GM12891 (cell line): ENCODE measurements around the gene KCNA10.

Experiments
- DNase-seq: peaks from one replicate; pipeline ENCODE4 v3.0.0; 2011; ENCODE audit warnings: low spot score; ENCODE audit not compliant: insufficient read length
- FAIRE-seq: peaks from 2 replicates; lab custom pipeline; 2011; peaks lifted over from hg19 to GRCh38; lab: Jason Lieb, UNC
- PAX5 ChIP-seq: IDR thresholded peaks from 2 replicates; pipeline ENCODE4 v1.6.1; 2011; ENCODE audit warnings: low read length, moderate library complexity, mild to moderate bottlenecking; ENCODE audit not compliant: insufficient read depth, severe bottlenecking
- POLR2A ChIP-seq: IDR thresholded peaks from 2 replicates; pipeline ENCODE4 v1.6.1; 2011; ENCODE audit warnings: low read depth, low read length, control low read depth
- POLR2AphosphoS5 ChIP-seq: IDR thresholded peaks from 2 replicates; pipeline ENCODE4 v1.6.1; 2011; ENCODE audit warnings: low read depth, low read length, control low read depth
- POU2F2 ChIP-seq: IDR thresholded peaks from 2 replicates; pipeline ENCODE4 v1.6.1; 2011; ENCODE audit warnings: low read depth, mild to moderate bottlenecking, control low read depth, low read length, moderate library complexity
- SPI1 ChIP-seq: IDR thresholded peaks from 2 replicates; pipeline ENCODE4 v1.6.1; 2011; ENCODE audit warnings: low read depth, low read length, control low read depth
- TAF1 ChIP-seq: IDR thresholded peaks from 2 replicates; pipeline ENCODE4 v1.6.1; 2011; ENCODE audit warnings: low read depth, low read length, control low read depth

Gene KCNA10

GRCh38 chr1:110554871-110555801, 36.2 kb upstream of the KCNA10 start:
- DNase-seq = peak; percentile 59
- peak; percentile 54 for FAIRE-seq
- TF ChIP-seq POLR2A (no peak), POLR2AphosphoS5 (no peak), TAF1 (no peak)

GRCh38 chr1:110551278-110551809, 32.4 kb upstream of the KCNA10 start:
- FAIRE-seq (no peak), DNase-seq (no peak)
- TF ChIP-seq SPI1 (no peak), POLR2AphosphoS5 (no peak), PAX5 (no peak), TAF1 (no peak), POU2F2 (no peak), POLR2A (no peak)

GRCh38 chr1:110549831-110550230, 30.9 kb upstream of the KCNA10 start:
- TF ChIP-seq TAF1 = no peak
- no peak for TF ChIP-seq POLR2A
- TF ChIP-seq SPI1 = no peak
- TF ChIP-seq PAX5 = no peak
- TF ChIP-seq POU2F2 = no peak
- FAIRE-seq (no peak), DNase-seq (no peak)

GRCh38 chr1:110548381-110548780, 29.4 kb upstream of the KCNA10 start:
- TF ChIP-seq SPI1 (no peak), POLR2A (no peak), POLR2AphosphoS5 (no peak), TAF1 (no peak), PAX5 (no peak), POU2F2 (no peak)
- no peak for FAIRE-seq
- no peak for DNase-seq

- no peak for TF ChIP-seq POU2F2
- no peak for TF ChIP-seq TAF1
- TF ChIP-seq SPI1 = no peak
- TF ChIP-seq POLR2AphosphoS5 = no peak
- TF ChIP-seq PAX5 = no peak
- TF ChIP-seq POLR2A = no peak
- FAIRE-seq (no peak), DNase-seq (no peak)
These were observed 28.0 kb upstream of the KCNA10 start for GRCh38 chr1:110547017-110547416.

GRCh38 chr1:110545492-110545891, 26.5 kb upstream of the KCNA10 start:
- no peak for DNase-seq
- FAIRE-seq = no peak
- TF ChIP-seq POLR2AphosphoS5 (no peak), SPI1 (no peak), TAF1 (no peak), POU2F2 (no peak), PAX5 (no peak), POLR2A (no peak)

GRCh38 chr1:110544753-110545152, 25.8 kb upstream of the KCNA10 start:
- TF ChIP-seq TAF1 = no peak
- TF ChIP-seq POLR2AphosphoS5 = no peak
- TF ChIP-seq POLR2A = no peak
- TF ChIP-seq PAX5 = no peak
- TF ChIP-seq SPI1 = no peak
- TF ChIP-seq POU2F2 = no peak
- no peak for DNase-seq
- no peak for FAIRE-seq

- FAIRE-seq = no peak
- no peak for DNase-seq
- no peak for TF ChIP-seq TAF1
- no peak for TF ChIP-seq POLR2A
- TF ChIP-seq SPI1 = no peak
- TF ChIP-seq PAX5 = no peak
- TF ChIP-seq POU2F2 = no peak
- TF ChIP-seq POLR2AphosphoS5 = no peak
These were observed 23.8 kb upstream of the KCNA10 start for GRCh38 chr1:110542725-110543124.

- TF ChIP-seq PAX5 = no peak
- TF ChIP-seq TAF1 = no peak
- no peak for TF ChIP-seq SPI1
- no peak for TF ChIP-seq POLR2AphosphoS5
- no peak for DNase-seq
- FAIRE-seq = no peak
These were observed 23.0 kb upstream of the KCNA10 start for GRCh38 chr1:110541906-110542395.
